Muscle of arm (tissue), 12 donors: ENCODE data around the gene CCKAR. TPM values are rescaled to one million over a fixed set of nuclear protein-coding genes. Genes with fewer than 3 reads are reported as not detected.

Source experiments
- DNase-seq: peaks from one replicate; pipeline ENCODE4 v3.0.0-alpha.2; 2013
- polyA plus RNA-seq, 12 donors: library from polyadenylated mRNA; unstranded; fragments of 120-200 nt; gene quantifications; one replicate each; pipeline ENCODE4 v1.2.1, GENCODE V29; 2013; ENCODE audit not compliant: insufficient read length in 12 of 12

Gene CCKAR
- polyA plus RNA-seq, 12 donors: 0.07 TPM; not detected in 11

GRCh38 chr4:26459756-26460530 lies 30.3 kb downstream of the CCKAR start:
- DNase-seq: no peak

- peak; percentile 43 for DNase-seq
These were observed 31.1 kb downstream of the CCKAR start for GRCh38 chr4:26459054-26459755.

GRCh38 chr4:26458157-26458561 lies 32.1 kb downstream of the CCKAR start:
- DNase-seq: no peak

GRCh38 chr4:26457412-26457811 lies 32.9 kb downstream of the CCKAR start:
- no peak for DNase-seq

- DNase-seq: no peak
These were observed 34.7 kb downstream of the CCKAR start for GRCh38 chr4:26455571-26455970.

GRCh38 chr4:26454961-26455360 lies 35.3 kb downstream of the CCKAR start:
- DNase-seq: no peak

GRCh38 chr4:26452565-26453531 lies 37.4 kb downstream of the CCKAR start:
- DNase-seq: no peak

GRCh38 chr4:26451597-26451996 lies 38.7 kb downstream of the CCKAR start:
- DNase-seq: no peak

- DNase-seq: no peak
These were observed 39.9 kb downstream of the CCKAR start for GRCh38 chr4:26450418-26450817.

- DNase-seq: no peak
These were observed 42.9 kb downstream of the CCKAR start for GRCh38 chr4:26447378-26447777.

GRCh38 chr4:26441771-26442170 lies 48.5 kb downstream of the CCKAR start:
- DNase-seq: no peak

GRCh38 chr4:26441102-26441501 lies 49.2 kb downstream of the CCKAR start:
- no peak for DNase-seq

GRCh38 chr4:26434030-26434639 lies 56.1 kb downstream of the CCKAR start:
- no peak for DNase-seq

- no peak for DNase-seq
These were observed 56.7 kb downstream of the CCKAR start for GRCh38 chr4:26433556-26433955.

GRCh38 chr4:26432419-26432818 lies 57.9 kb downstream of the CCKAR start:
- no peak for DNase-seq

GRCh38 chr4:26431461-26432180 lies 58.7 kb downstream of the CCKAR start:
- no peak for DNase-seq

Other genes with a start within 250 kb of the CCKAR start
- gene RBPJ, start 169.5 kb downstream of the CCKAR start, polyA plus RNA-seq: 100 to 1,000 TPM in 5 of 12 donors, 10 to 100 TPM in 7; 65.2 to 155 (median 93.0) TPM
- 10 to 100 TPM in 9 of 12 donors, 1 to 10 TPM in 2, not detected in 1; 8.8 to 16.8 (median 12.7) TPM for gene TBC1D19, start 93.6 kb upstream of the CCKAR start, polyA plus RNA-seq